ENCODE results near the gene PCDHA3.

GRCh38 chr5:140795259-140795641, 5.6 kb upstream of the PCDHA3 start:
- TF ChIP-seq EZH2phosphoT487 (IDR thresholded peaks at IDR 0.05; ENCODE audit: low read length) (no peak), CTCF (IDR thresholded peaks at IDR 0.05; ENCODE audit: low read length) (peak; percentile 39)

All from MM.1S (cell line).